ENCODE data around the gene SGTA. TPM values are rescaled to one million over a fixed set of nuclear protein-coding genes. Genes with fewer than 3 reads are reported as not detected.

The SGTA gene
- total and polyA plus RNA-seq, 2 of the 8 experiments (the other 6 are each of a cell fraction or from before 2014, with no cell fraction given) = 86.8 to 130 TPM

DNA sequence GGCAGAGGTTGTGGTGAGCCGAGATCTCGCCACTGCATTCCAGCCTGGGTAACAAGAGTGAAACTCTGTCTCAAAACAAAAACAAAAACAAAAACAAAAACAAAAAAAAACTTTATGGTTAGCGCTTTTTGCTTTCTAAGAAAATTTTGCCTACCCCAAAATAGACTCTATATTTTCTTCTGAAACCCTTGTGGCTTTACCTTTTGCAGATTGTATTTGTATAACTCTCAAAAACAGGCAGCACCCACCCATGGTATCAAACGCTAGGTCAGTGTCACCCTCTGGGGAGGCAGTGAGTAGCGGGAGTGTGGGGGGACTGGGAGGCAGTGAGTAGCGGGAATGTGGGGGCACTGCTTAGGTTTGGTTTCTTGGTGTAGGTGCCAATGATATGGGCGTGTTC is 35.7 kb downstream of the SGTA start (continued):
- TF ChIP-seq RNF2 (IDR thresholded peaks at IDR 0.05; ENCODE audit: borderline replicate concordance, low read depth, low read length, missing control alignments, poor library complexity, severe bottlenecking) (no peak), EP300 (IDR thresholded peaks at IDR 0.05; ENCODE audit: borderline replicate concordance in 1 of 2, low read depth in 2 of 2, low read length in 2 of 2) (no peak), CBX5 (IDR thresholded peaks at IDR 0.05; ENCODE audit: low read depth, low read length) (no peak), RAD21 (IDR thresholded peaks at IDR 0.05 in 1 of 2, conservative IDR thresholded peaks at IDR 0.05 in 1 of 2; ENCODE audit: low read depth in 2 of 2, low read length in 2 of 2) (no peak), EZH2 (IDR thresholded peaks at IDR 0.05; ENCODE audit: low read depth, low read length, severe bottlenecking) (no peak)

Measured in H1 (cell line).